Choroid plexus epithelial cell (primary cell): Measurements from ENCODE around the gene TREH.

Experiments used
- DNase-seq: peaks from one replicate; pipeline ENCODE4 v3.0.0-alpha.2; 2010; ENCODE audit warnings: low read depth
- H3K4me3 ChIP-seq: 2 replicates; pipeline ENCODE4 v1.5.1; 2011; ENCODE audit warnings: low read depth, mild to moderate bottlenecking, control low read depth, low read length, moderate library complexity
- TF ChIP-seq, protein P1 (sequence below): conservative IDR thresholded peaks from 2 replicates; pipeline ENCODE4 v1.5.1; 2011; ENCODE audit warnings: low read depth, mild to moderate bottlenecking, control low read depth, inconsistent platforms, low read length, moderate library complexity

Gene TREH

DNA sequence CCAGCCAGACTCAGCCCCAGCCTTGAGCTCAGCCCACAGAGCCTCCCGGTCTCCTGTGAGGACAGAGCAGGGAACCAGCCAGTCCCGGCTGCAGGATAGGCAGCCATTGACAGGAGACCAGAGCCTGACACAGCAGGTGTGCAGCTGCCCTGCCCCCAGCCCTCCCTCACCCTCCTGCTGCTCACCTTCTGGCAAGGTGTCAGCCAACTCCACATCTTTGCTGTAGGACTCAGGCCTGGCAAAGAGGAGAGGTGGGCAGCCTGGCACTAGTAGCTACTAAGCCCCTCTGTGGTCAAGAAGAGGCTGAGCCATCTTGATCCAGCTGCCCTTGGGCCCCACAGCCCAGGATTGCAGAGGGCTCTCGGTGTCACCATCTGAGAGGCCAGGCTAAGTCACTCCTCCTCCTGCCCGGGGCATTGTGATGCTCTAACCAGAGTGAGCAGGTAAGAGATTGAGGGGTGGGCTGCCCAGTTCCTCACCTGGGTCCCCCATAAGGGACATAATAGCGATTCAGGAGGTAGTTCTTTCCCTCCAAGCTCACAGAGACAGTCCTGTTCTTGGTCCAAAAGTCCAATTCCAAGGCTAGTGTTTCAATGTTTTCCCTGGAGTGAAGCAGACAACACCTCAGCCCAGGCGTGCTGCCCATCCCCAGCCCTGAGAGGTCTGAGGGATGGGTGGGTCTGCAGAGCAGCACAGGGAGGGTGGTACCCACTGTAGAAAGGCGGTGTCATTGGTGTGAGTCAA is 18.6 kb downstream of the TREH start:
- no peak for DNase-seq
- TF ChIP-seq, protein P1, sequence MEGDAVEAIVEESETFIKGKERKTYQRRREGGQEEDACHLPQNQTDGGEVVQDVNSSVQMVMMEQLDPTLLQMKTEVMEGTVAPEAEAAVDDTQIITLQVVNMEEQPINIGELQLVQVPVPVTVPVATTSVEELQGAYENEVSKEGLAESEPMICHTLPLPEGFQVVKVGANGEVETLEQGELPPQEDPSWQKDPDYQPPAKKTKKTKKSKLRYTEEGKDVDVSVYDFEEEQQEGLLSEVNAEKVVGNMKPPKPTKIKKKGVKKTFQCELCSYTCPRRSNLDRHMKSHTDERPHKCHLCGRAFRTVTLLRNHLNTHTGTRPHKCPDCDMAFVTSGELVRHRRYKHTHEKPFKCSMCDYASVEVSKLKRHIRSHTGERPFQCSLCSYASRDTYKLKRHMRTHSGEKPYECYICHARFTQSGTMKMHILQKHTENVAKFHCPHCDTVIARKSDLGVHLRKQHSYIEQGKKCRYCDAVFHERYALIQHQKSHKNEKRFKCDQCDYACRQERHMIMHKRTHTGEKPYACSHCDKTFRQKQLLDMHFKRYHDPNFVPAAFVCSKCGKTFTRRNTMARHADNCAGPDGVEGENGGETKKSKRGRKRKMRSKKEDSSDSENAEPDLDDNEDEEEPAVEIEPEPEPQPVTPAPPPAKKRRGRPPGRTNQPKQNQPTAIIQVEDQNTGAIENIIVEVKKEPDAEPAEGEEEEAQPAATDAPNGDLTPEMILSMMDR: no peak
- no peak overlapping the region for H3K4me3 ChIP-seq

DNA sequence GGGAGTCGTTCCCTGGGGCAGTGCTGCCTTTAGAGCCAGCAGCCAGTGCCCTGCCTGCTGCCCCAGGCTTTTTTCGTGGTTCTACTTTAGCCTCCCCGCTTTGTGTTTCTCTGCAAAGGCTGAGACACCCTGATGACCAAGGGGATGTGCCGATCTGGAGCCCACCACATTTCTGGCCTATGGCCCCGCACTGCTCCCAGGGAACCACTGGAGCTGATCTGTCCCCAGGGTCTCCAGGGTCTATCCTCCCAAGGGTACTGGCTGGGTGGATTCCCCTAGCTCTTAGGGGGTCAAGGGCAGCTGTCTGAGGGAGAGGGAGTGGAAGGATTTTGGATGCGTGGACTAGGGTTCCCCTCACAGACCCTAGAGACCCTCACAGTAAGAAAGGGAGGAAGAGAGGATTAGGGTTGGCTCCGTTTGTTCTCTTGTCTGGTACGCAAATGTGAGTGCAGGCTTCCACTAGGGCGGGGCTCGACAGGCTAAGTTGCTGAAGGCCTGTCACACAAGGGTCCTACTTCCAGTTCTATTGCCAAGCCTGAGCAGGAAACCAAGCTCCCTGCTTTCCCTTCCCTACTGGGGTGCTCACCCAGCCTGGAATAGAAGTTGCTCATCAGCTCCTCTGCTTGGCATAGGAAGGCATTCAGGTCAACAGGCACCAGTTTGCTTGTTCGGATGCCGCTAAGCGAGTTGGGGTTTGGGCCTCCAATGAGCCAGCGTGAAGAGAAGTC is 19.3 kb downstream of the TREH start:
- no peak for DNase-seq
- TF ChIP-seq, protein P1: no peak
- no peak overlapping the region for H3K4me3 ChIP-seq

DNA sequence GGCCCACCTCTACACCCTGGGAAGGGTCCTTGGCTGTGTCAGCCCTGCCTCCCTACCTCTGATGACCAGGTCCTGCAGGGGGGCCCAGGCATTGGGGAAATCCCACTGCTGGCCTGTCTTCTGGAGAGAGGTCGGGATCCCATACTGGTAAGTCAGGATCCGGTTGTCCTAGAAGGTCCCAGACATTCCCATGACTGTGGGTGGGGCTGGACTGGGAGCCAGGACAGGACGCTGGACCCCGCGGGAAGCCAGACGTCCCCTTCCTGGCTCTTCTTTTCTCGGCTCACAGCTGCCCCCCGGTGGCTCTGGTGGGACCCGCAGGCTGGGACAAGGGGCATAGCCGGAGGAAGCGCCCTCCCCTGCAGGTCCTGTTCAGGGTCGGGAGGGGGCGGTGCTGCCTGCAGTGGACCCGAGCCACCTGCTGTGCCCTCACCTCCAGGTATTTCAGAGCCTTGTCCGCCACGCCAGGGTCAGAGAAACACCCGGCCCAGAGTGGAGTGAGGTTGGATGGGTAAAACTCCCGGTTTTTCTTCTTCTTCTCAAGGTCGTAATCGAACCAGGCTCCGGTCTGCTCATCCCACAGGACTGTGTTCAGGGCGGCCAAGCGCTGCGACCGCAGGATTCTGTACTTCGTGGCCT is 20.0 kb downstream of the TREH start:
- no peak overlapping the region for H3K4me3 ChIP-seq
- peak; percentile 86 for DNase-seq
- TF ChIP-seq, protein P1: peak; percentile 88

DNA sequence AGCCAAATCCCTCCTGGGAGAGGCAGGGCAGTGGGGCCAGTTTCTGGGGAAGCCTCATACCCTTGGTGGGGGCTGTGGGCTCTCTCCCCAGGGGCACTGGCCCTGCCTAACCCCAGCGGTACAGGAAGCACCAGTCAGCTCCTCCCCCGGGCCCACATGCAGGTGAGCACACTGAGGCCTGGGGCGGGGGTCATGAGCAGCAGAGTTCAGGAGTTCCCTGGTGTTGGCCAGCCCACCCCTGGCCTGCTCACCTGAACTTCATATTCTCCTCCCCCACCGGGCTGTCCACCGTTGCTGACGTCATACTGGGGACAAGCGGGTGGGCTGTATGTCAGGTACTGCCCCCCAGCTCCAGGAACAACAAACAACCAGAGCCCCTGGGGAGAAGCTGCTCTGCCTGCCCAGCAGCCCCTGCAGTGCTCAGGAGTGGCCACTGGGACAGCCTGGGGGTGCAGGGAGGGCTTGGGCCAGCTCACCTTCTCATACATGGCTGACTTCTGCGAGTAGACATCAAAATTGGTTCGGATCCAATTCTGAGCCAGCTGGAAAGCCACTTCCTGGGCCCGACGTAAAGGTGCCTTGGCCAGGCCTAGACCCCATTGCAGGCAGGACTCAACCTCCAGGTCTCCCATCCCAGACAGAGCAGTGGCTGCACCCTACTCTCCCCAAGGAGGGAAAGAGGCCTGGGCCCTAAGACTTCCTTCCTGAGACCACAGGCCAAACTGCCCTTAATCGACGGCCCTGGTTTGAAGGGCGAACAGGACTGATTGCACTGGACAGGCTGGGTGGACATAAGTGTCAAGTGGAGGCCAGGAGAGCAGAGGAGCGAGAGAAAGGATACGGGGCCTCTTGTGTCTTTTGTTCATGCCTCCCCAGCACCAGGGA is 20.8 kb downstream of the TREH start:
- H3K4me3 ChIP-seq: no peak overlapping the region
- TF ChIP-seq, protein P1: peak; percentile 31
- DNase-seq: peak; percentile 32

DNA sequence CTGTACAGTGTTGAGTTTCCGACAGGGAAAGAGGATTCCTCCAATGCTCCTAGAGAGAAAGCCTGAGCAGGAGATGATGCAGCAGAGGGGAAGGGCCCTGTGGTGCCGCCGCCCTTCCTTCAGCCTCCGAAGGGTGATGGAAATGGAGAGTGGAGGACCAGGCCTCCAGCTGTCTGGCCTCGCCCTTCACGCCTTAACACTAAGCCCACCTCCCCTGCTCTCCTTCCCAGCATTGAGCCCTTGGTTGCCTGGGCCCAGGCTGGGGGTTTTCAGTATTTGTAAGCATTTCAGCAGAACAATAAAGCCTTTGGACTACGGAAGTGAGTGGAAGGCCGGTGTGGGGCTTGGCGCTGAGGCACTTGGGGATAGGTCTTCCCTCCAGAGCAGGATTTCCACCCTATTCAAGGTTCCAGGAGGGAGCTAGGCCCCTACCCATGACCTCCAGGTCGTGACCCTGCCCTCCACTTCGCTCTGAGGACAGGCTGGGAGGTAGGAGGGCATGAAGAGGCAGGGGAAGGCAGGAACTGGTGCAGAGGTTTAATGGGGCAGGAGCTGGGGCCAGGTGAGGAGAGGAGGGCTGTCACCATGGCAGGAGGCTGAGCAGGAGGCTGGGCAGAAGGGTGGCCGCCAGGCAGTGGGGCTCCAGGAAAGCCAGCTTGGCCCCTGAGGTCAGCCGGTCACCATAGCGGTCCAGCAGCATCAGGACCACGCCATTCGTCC is 21.6 kb downstream of the TREH start:
- H3K4me3 ChIP-seq: no peak overlapping the region
- TF ChIP-seq, protein P1: no peak
- no peak for DNase-seq

DNA sequence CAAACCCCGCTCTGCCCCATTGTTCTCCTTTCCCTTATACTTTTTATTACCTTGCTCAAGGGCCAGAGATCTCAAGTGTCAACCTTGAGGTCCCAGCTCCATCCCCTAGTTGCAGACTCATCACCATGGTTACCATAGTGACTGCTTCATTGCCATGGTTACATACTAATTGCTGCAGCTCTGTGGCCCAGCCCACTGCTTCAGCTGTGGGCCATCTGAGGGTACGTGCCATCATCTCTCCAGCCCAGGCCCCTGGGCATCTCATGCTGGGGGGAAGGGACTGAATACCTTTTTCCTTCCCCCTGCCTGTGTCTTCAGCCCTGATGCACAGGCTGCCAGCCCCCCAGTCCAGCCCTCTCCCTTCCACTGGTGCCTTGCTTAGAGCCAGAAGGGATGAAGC is 22.2 kb downstream of the TREH start:
- DNase-seq: no peak
- no peak overlapping the region for H3K4me3 ChIP-seq
- TF ChIP-seq, protein P1: no peak
